HG02885 (cell line): ENCODE data around the gene HSD17B10.
"Not testable (repeated sequence)": the region's sequence is repeated elsewhere in the genome, so short reads cannot be mapped to it uniquely, and the experiment has no call there.

Source experiments
- ATAC-seq: cut with Tn5 transposase; IDR thresholded peaks from one replicate; pipeline ENCODE4 v1.9.1; 2021; ENCODE audit warnings: mild to moderate bottlenecking; ENCODE audit not compliant: unreplicated experiment, poor library complexity

HSD17B10 gene

DNA sequence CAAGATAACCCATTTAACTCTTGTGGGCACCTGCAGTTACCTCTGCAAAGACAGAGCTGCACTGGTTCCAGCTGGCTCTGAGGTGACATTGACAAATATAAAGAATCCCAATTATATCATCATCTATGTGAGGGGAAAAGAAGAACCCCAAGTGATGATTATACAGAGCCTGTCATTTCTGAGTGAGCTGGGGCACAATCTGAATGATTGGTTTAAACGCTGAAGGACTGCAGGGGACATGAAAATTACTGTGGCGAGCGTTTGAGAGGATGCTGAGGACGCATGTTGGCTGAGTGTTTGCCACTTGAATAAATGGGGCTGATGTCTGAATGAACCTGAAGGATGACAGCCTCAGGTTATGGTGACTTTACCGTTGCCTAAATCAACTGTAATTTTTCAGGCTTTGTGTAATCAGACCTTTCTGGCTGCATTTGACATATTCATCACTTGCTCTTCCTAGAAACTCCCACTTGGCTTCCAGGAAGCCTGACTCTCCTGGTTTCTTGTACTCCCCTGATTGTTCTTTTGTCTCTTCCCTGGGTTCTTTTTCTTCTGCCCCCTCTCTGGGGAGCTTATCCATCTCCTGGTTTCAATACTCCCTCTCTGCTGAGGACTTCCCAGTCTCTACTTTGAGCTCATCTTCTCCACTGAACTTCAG, 4.1 kb upstream of the HSD17B10 start:
- ATAC-seq, result no peak

DNA sequence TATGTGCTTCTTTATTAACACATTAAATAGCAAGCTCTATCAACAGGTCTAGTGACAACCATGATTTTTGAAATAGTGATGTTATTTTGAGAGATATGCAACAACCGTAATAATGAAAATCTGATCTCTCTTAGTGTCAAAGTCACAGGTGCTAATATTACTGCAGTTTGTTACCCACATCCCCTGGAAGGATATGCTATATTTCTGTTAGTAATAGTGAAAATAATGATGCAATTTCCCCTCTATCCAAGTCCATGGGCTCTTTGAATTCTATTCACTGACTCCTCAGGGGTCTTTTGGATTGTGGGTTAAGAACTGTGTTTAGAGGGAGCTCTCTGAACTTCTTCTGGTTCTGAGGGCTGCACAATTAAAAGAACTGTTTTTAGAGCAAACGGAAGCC, 3.0 kb upstream of the HSD17B10 start:
- no peak for ATAC-seq

DNA sequence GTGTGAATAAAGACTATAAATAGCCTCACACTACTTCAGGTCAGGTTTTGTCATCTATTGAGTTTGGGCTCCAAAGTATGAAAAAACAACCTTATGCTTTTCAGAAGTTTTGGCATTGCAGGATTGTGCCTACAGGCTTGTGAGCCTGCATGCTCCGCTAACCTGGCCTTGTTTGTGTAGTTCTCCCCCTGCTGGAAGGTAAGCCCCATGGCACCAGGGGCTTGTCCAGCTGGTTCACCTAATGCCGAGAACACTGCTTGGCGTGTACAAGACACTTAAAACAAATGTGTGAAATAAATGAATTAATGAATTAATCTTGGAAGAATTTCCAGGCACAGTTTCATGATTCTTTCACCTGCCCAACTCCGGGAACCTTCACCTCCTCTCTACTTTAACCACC, 1.8 kb upstream of the HSD17B10 start:
- peak; percentile 77 for ATAC-seq

DNA sequence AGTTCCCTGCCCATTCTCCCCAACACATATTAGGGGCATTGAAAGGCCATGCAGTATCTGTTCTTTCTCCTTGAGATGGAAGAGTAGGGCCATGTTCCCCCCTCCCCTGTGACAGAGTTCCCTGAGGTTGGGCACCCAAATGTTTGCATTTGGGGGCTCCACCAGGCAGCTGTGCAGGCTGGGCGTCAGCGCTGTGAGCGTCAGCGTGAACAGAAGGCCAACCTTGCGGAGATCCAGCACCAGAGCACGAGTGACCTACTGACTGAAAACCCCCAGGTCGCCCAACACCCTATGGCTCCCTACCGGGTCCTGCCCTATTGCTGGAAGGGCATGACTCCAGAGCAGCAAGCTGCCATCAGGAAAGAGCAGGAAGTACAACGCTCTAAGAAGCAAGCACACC, 3.9 kb downstream of the HSD17B10 start:
- ATAC-seq, result no peak

DNA sequence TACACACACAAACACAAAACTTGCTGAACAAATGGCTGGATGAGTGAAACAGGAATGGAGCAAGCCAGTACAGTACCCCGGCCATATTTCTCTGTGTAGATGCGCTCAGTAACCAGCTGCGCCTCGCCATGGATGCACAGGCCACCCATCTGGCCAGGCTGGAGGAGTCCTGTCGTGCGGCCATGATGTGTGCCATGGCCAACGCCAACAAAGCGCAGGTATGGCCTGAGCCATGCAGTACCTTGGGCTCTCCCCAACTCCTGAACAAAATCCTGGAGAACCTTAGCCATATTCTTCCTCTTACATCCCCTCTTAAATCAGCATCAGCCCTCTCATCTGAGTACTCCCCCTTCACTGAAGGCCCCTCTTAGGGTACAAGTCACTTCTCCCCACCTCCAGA, 4.4 kb downstream of the HSD17B10 start:
- ATAC-seq, result no peak

DNA sequence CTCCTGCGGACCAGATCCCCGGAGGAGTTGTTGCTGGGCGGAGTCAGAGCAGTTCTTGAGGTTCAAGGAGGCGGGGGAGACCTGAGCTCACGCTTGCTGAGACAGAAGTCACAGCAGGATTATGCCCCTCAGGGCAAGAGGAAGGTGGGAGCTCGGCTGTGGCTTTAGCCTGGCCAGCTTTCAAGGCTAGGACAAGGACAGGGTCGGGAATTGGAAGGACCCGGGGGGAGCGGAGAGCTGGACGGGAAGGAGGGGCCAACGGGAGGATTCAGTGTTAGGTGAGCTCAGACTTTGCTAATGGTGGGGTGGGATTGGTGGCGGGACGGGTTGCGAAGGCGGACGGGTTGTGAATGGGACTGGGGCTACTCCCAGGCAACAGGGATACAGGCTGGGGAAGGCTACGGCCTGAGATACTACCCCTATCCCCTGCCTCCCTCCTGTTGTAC, 11.3 kb downstream of the HSD17B10 start, which contains the start of gene RIBC1:
RIBC1 (plus strand) TSS at position 13 of the 446 bp plus-strand sequence. CDS start 3,404 bp downstream, outside the sequence.
- no peak for ATAC-seq

DNA sequence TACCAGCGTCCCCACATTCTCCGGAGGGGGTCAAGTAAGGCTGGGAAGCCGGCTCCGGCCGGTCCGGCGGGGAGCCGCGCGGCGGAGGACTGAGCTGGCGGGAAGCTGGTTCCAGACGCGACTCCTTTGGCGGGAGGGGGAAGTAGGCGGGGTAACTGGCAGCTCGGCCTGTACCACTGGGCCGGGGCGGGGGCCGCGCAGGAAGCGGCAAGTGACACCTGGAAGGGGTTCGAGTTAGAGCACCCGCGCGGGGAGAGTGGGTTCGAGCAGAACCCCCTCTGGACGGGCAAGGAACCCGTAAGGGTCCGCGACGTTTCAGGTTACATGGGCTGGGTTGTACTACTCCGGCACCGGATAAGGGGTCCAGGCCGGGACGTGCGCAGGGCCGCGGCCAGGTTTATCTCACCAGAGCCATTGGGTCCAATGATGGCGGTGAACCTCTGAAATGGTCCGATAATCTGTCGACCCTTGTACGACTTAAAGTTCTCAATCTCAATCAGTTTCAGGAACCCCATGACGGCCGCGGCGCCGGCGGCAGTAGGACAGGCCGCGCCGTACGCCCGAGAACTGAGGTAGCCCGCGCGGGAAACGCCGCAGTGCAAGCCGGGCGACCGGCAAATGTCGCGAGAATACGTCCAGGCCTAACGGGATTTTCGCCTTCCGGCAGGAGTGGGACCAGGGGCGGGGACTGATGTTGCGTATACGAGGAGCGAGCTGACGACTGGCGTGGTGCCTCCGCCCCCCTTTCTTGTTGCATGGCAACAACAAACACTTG, 11.9 kb downstream of the HSD17B10 start, which contains the start of gene SMC1A:
SMC1A (minus strand) TSS at position 569 of the 775 bp plus-strand sequence; CDS start at position 515, 54 bp downstream.
- ATAC-seq, result peak; percentile 94

DNA sequence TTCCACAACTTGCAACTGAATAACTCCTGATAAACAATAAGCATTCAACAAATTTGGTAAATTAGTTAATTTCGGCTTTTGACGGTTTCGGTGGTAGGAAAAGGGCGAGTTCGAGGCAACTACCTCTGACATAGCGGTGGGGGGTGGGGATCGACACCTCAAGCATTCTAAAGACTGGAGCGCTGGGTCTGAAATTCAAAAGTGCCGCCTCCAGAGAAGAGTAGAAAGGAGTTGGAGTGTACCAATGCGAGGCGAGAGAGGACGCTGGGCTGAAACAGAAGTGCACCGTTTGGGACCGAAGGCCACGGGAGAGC, 12.4 kb downstream of the HSD17B10 start:
- ATAC-seq, result peak; percentile 17

DNA sequence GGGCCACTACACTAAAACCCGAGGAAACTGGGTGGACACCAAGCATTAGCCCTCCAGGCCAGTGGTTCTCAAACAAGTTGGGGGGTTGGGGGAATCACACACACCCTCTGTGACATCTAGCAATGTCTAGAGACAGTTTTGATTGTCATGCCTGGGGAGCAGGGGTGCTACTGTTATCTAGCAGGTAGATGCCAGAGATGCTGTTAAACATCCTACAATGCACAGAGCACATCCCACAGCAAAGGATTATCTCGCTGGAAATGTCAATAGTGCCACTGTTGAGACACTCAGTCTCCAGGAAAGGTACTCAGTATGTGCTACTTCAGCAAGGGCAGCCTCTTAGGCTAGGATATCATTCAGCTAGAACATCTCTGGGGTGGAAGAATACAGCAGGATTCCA, 13.0 kb downstream of the HSD17B10 start:
- no peak for ATAC-seq

DNA sequence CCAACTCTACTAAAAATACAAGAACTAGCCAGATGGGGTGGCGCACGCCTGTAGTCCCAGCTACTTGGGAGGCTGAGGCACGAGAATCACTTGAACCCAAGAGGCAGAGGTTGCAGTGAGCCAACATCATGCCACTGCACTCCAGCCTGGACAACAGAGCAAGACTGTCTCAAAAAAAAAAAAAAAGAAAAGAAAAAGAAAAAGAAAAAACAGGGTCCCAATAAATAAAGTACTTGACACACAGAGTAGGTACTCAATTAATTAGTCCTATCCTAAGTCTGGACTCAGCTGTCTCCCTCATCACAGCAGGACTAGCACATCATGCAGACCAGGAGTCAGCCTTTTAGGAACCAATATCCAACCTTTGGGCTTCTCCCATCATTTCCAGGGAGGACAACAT, 13.8 kb downstream of the HSD17B10 start:
- ATAC-seq, result not testable (repeated sequence)

DNA sequence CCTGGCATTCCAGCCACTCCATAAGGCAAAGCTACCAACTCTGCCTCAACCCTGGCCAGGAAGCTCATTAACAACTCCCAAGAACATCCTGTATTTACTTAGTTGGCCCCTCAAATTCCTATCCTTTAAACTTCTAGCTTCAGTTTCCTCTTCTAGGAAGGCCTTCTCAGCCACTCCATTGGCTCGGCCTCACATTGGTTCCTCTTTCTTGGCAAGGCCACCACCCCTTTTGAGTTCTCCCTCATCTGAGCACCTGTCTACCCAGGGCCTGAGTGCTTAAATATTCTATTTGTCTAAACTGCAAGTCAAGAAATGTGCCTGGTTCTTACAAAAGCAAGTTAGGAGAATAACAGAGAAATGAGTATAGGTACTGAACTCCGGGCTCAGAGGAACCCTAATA, 21.7 kb downstream of the HSD17B10 start:
- ATAC-seq, result no peak

DNA sequence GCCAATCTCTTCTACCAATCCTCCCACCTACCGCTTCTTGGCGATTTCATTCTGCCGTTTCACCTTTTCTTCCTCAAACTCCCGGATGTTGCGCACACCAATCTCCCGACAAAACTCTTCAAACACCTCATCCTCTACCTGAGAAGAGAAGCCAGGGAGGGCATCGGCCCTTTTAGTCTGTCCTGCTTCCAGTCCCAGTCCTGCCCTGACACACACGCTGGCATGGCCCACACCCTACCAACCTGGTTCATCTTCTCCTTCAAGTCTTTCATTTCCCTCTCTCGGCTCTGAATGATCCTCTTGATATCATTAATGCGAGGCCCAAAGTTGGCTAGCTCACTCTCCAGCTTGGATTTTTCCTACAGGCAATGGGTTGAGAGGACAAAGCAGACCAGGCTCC, 30.6 kb downstream of the HSD17B10 start:
- no peak for ATAC-seq

DNA sequence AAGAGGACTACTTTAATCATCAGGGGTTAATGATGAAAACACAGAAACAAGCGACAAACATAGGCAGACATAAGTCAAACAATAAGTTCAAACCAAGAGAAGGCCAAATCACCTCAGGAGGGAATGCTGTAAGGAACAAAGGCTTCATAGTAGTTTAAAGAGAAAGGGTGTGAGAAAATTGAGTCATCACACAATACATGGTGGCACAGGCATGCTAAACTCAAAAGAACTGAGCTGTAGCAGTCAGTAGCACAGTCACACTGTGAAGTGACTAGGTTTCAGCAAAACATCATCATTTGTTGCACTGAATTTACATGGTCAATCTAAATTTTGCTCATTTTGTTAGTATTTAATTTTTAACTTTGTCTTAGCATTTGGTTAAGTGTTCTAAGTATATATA, 36.0 kb downstream of the HSD17B10 start:
- no peak for ATAC-seq

DNA sequence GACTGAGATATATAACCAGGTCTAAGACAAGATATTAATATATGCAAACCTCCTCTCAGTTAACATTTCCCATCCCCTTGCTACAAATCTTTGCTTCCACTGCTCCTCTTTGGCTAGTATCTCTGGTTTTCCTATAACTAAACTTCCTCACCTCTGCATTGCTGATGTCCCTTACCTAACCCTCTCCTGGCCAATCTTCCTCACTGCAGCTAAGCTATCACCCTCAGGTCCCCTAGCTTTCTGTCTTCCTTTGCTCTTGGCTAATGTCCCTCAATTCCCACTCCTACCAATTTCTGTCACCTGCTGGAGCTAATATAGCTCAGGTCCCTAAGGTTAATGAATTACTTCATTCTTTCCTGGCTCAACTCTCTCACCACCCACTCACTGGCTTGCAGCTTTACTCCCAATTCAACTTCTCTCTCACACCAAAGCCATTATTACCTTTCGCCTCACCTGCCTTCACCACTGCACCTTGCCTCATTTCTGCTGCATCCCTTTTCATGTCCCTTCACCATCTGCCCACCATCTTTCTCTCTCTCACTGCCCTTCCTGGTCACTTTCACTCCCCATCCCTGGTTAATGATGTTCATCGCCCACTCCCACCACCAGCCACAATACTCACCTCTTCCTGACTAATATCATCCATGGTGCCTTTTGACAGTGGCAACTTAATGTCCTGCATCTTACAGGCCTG, 38.4 kb downstream of the HSD17B10 start:
- no peak for ATAC-seq

DNA sequence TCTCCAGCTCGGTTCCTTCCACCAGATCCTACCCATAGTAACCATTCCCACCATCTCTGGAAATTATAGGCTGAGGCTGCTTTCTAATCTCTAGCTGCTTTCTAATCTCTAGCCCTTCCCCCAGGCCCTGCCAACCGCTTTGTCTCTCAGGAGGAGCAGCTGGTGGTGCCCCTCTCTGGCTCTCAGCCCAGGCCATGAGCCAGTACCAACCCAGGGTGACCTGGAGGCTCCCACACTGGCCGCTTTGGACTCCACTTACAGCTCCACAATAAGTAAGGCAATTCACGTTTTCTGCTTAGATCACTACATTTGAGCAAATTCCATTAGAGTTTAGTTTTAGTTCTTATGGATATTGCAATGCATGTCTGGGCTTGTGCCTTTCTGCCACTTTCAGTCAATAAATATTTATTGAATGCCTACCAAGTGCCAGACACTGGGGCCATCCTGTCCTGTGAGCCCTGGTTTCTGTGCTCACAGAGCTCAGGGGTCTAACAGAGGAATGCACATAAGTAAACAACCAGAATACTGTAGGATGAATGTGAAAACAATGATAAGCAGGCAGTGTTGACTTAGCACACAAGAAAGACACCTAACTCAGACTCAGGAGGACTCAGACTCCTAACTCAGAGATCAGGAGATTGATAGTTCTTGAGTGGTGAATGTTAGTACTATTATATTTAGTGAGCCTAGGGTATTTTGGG, 50.6 kb downstream of the HSD17B10 start:
- ATAC-seq, result no peak
